Kidney (tissue), 14 donors: ENCODE results near the gene CLDN11. TPM values are rescaled to one million over a fixed set of nuclear protein-coding genes. Genes with fewer than 3 reads are reported as not detected.

ENCODE experiments used
- DNase-seq, 5 donors: peaks; one replicate each; pipeline ENCODE4 v3.0.0-alpha.2; 2013 to 2020
- FAIRE-seq: peaks from 2 replicates; lab custom pipeline; 2012; peaks lifted over from hg19 to GRCh38; lab: Jason Lieb, UNC
- H3K27ac ChIP-seq, 2 donors: one replicate each; pipeline ENCODE4 v1.7.0; 2013; ENCODE audit warnings: low read depth in 2 of 2, low read length in 2 of 2, inconsistent platforms in 1 of 2
- H3K27me3 ChIP-seq: one replicate; pipeline ENCODE4 v1.7.1; 2013; ENCODE audit warnings: low read length, inconsistent platforms; ENCODE audit not compliant: control insufficient read depth, insufficient read depth
- H3K36me3 ChIP-seq, 3 donors: one replicate each; pipeline versions ENCODE4 v1.7.0 to v1.7.1; 2013; ENCODE audit warnings: low read length in 3 of 3, control low read depth in 1 of 3, inconsistent platforms in 1 of 3; ENCODE audit not compliant: insufficient read depth in 3 of 3, control insufficient read depth in 2 of 3
- H3K4me1 ChIP-seq, 3 donors: one replicate each; pipeline versions ENCODE4 v1.7.0 to v1.7.1; 2013; ENCODE audit warnings: low read length in 3 of 3, inconsistent platforms in 1 of 3, low read depth in 1 of 3; ENCODE audit not compliant: control insufficient read depth in 2 of 3, insufficient read depth in 2 of 3
- H3K4me3 ChIP-seq, 3 donors: one replicate each; pipeline versions ENCODE4 v1.7.0 to v1.8.1; 2013; ENCODE audit warnings: low read length in 3 of 3, control low read depth in 1 of 3, inconsistent platforms in 1 of 3
- H3K9ac ChIP-seq, 3 donors: one replicate each; pipeline versions ENCODE4 v1.7.0 to v1.7.1; 2013; ENCODE audit warnings: low read length in 3 of 3, control low read depth in 1 of 3, inconsistent platforms in 1 of 3
- H3K9me3 ChIP-seq, 3 donors: one replicate each; pipeline versions ENCODE4 v1.7.0 to v1.7.1; 2013; ENCODE audit warnings: low read length in 3 of 3, control low read depth in 1 of 3, inconsistent platforms in 1 of 3; ENCODE audit not compliant: control insufficient read depth in 2 of 3, insufficient read depth in 1 of 3
- CTCF ChIP-seq: IDR thresholded peaks from 3 replicates; pipeline ENCODE4 v1.5.1; 2012; ENCODE audit warnings: mild to moderate bottlenecking, moderate library complexity, borderline replicate concordance; ENCODE audit not compliant: insufficient read depth; ENCODE audit errors: extremely low read depth
- intact Hi-C: fragments of 100-400 bp; cut with DNase I; formaldehyde crosslinking; loops from one replicate; pipeline ENCODE4 v1.11.1; 2022
- polyA plus RNA-seq: library from polyadenylated mRNA; stranded (reverse); fragments of 350-450 nt; fragmentation: Illumina TruSeq; extraction: RNeasy Lipid Tissue Mini Kit (QIAGEN cat#74804); gene quantifications from one replicate; pipeline ENCODE4 v1.2.3, GENCODE V29; 2014; ENCODE audit warnings: low read depth, low replicate concordance; ENCODE audit not compliant: insufficient read depth
- total RNA-seq: library from RNA; stranded (reverse); fragmentation: NEBNext Ultra II Directional; extraction: Animal tissue kit (Norgen Biotek cat#: 25700); gene quantifications from one replicate; pipeline ENCODE4 v1.2.1, GENCODE V29; 2021
- donor health status: control.
- donor health status: control.
- donor health status: control.
- donor health status: control.
- donor health status: control.
- donor health status: DM: yes; HTN: yes; CAD: no.
- donor health status: Normal renal cell carcinoma (clear cell type).

CLDN11 gene
- total and polyA plus RNA-seq, 2 donors from 2014 or later = 1.6 to 2.4 TPM

DNA sequence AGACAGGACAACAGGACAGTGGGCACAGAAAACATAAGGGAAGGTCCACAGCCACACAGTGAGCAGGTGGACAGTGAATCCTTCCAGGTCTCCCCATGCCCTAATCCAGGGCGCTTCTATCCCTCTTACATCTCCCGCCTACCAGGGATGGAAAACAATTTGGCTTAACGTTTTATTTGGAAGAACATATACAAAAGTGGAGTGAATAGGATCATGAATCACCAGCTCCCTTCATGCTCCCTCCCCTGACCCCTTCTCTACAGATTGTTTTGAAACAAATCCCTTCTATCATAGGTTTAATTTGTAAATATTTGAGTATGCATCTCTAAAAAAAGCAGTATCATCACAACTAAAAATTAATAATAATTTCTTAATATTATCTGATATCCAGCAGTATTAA lies 52.5 kb downstream of the CLDN11 start:
- Histone ChIP-seq H3K36me3 (no peaks in the 10 kb centered on the region), H3K4me1 (peaks cover 0 to 20% (median 0%) of the 10 kb centered on the region in 3 donors), H3K9me3 (no peaks in the 10 kb centered on the region), H3K27me3 (no peaks in the 10 kb centered on the region), H3K9ac (no peak overlapping the region), H3K4me3 (no peak overlapping the region), H3K27ac (no peak overlapping the region)
- FAIRE-seq (no peak), DNase-seq (no peak)
- no peak for TF ChIP-seq CTCF
- intact Hi-C loops = no loop called here

DNA sequence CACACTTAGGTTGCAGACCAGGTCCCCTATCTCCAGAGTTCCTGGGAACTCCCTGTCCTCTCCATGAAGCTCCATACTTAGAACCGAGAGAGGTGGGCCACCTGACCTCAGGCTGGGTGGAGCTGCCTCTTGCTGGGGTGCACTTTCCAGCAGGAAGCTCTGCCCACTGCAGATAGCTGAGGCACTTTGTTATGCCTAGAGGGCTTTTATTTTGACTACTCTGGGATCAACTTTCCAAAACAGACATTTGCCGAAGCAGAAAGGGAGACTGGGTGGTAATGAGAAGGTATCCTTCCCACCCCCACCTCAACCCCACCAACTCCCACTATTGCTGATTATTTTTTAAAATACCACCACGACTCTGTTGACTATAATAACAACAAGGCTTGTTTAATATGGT lies 54.7 kb downstream of the CLDN11 start:
- FAIRE-seq (no peak), DNase-seq (no peak)
- H3K4me3 ChIP-seq = no peak overlapping the region
- intact Hi-C loops = no loop called here
- H3K9me3 ChIP-seq = no peaks in the 10 kb centered on the region
- peaks cover 0 to 14% (median 0%) of the 10 kb centered on the region in 3 donors for H3K4me1 ChIP-seq
- no peaks in the 10 kb centered on the region for H3K36me3 ChIP-seq
- no peaks in the 10 kb centered on the region for H3K27me3 ChIP-seq
- H3K9ac ChIP-seq = no peak overlapping the region
- TF ChIP-seq CTCF = no peak
- no peak overlapping the region for H3K27ac ChIP-seq

DNA sequence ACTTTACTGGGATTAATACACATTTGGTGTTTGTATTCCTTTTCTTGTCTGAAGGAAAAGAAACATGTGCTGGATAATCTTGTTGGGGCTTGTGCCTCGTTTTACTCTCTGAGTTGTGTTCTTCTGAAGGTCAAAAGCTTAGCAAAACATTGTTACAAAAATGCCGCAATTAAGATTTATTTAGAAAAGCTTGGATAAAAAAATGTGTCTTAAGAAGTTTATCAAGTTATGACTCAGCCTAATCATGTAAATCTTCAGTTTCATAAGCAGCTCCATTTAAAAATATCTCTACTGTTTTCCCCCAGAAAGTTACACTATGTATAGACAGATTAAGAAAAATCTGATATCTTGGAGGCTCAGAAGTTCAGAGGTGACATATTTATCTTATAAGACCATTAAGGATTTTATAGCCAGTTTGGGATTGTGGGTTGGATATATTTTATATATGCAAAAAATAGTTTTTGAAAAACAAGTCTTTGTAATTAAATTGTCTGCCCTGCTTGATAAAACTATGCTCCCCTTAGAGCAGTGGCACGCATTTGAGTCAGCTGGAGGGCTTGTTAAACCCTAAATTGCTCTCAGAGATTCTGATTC lies 56.5 kb downstream of the CLDN11 start:
- H3K9ac ChIP-seq = no peak overlapping the region
- intact Hi-C loops = no loop called here
- H3K27ac ChIP-seq = no peak overlapping the region
- FAIRE-seq (no peak), DNase-seq (peak in 2 of 5 donors; percentile 59 to 86)
- no peak for TF ChIP-seq CTCF
- no peaks in the 10 kb centered on the region for H3K27me3 ChIP-seq
- H3K4me1 ChIP-seq = peaks cover 0 to 2% (median 0%) of the 10 kb centered on the region in 3 donors
- H3K4me3 ChIP-seq = no peak overlapping the region
- H3K9me3 ChIP-seq = no peaks in the 10 kb centered on the region
- no peaks in the 10 kb centered on the region for H3K36me3 ChIP-seq

GRCh38 chr3:170476291-170476690 lies 57.6 kb downstream of the CLDN11 start:
- intact Hi-C loops = no loop called here
- H3K4me1 ChIP-seq = peaks cover 0 to 2% (median 0%) of the 10 kb centered on the region in 3 donors
- H3K4me3 ChIP-seq = no peak overlapping the region
- DNase-seq (peak in 1 of 5 donors; percentile 8), FAIRE-seq (no peak)
- H3K9me3 ChIP-seq = no peaks in the 10 kb centered on the region
- H3K9ac ChIP-seq = no peak overlapping the region
- no peaks in the 10 kb centered on the region for H3K27me3 ChIP-seq
- no peak for TF ChIP-seq CTCF
- no peak overlapping the region for H3K27ac ChIP-seq
- H3K36me3 ChIP-seq = no peaks in the 10 kb centered on the region
